K562 (cell line): Measurements from ENCODE around the gene AJUBA. TPM values are rescaled to one million over a fixed set of nuclear protein-coding genes. Genes with fewer than 3 reads are reported as not detected.
A peak's percentile ranks its signal among the peaks of the same experiment; 100 is the strongest.

Experiments used
- ATAC-seq: fragments of 200-7000 bp; cut with Tn5 transposase; 3 replicates; pipeline ENCODE4 v1.9.1; 2020; ENCODE audit warnings: moderate library complexity
- BruUV-seq: library from RNA; stranded (reverse); fragments of 400-500 nt; replicated peaks from 2 replicates; lab custom pipeline; 2021; lab: Mats Ljungman, UMichigan
- CTCF ChIA-PET: fragments of 300-600 bp; formaldehyde crosslinking; extraction: SDS; loops from one replicate; lab custom pipeline; 2021; ENCODE audit warnings: low intra/inter-chr PET ratio; lab: Yijun Ruan, JAX
- POLR2A ChIA-PET: fragments of 300-600, 350-650 bp; sonication (Branson Sonifier 250); formaldehyde crosslinking; extraction: SDS; loops from one replicate; lab custom pipeline; 2021; ENCODE audit warnings: antibody characterized with exemption, inconsistent platforms; lab: Yijun Ruan, JAX
- DNase-seq, 4 experiments: peaks; one replicate each; pipeline versions ENCODE4 v3.0.0 to v3.0.0-alpha.2; 2011 to 2018; ENCODE audit warnings: low spot score in 3 of 4, mixed read lengths in 3 of 4; ENCODE audit errors: extremely low read depth in 1 of 4
- FAIRE-seq: peaks from 2 replicates; lab custom pipeline; 2011; peaks lifted over from hg19 to GRCh38; lab: Jason Lieb, UNC
- H2AFZ ChIP-seq: 2 replicates; pipeline ENCODE4 v1.6.0; 2011; ENCODE audit warnings: low read depth, low read length, control low read depth, inconsistent platforms
- H3K27ac ChIP-seq: fragments of 200-600 bp; 3 replicates; pipeline ENCODE4 v1.8.0; 2011; ENCODE audit warnings: low read depth, mild to moderate bottlenecking, control low read depth, inconsistent platforms, low read length, moderate library complexity, mixed read lengths; ENCODE audit errors: extremely low read depth
- H3K27me3 ChIP-seq, 2 experiments: fragments of 300-600 bp in 1 of 2; 2 replicates in 1 of 2; 3 replicates in 1 of 2; pipeline versions ENCODE4 v1.6.0 to v1.8.0; 2011; ENCODE audit warnings: inconsistent platforms in 2 of 2, low read length in 2 of 2, mild to moderate bottlenecking in 1 of 2, mixed read lengths in 1 of 2, moderate library complexity in 1 of 2; ENCODE audit not compliant: control insufficient read depth in 2 of 2, insufficient read depth in 2 of 2
- H3K36me3 ChIP-seq: fragments of 300-600 bp; 3 replicates; pipeline ENCODE4 v1.8.0; 2011; ENCODE audit warnings: mild to moderate bottlenecking, low read length, inconsistent platforms; ENCODE audit not compliant: control insufficient read depth, insufficient read depth
- H3K4me1 ChIP-seq, 2 experiments: fragments of 200-600 bp in 1 of 2; replicated peaks in 1 of 2; 2 replicates in 1 of 2; 3 replicates in 1 of 2; pipeline versions ENCODE4 v1.5.1 to v1.8.0; 2011; ENCODE audit warnings: inconsistent platforms in 2 of 2, low read length in 2 of 2, mild to moderate bottlenecking in 1 of 2, mixed read lengths in 1 of 2, moderate library complexity in 1 of 2; ENCODE audit not compliant: control insufficient read depth in 2 of 2, insufficient read depth in 2 of 2
- H3K4me2 ChIP-seq: 2 replicates; pipeline ENCODE4 v1.6.1; 2011; ENCODE audit warnings: low read length, control low read depth, inconsistent platforms, mixed read lengths; ENCODE audit not compliant: insufficient read depth
- H3K4me3 ChIP-seq: fragments of 200-600 bp; sonication (generic), shearing (Covaris generic); 2 replicates; pipeline ENCODE4 v1.5.1; 2016; ENCODE audit warnings: control low read depth, inconsistent platforms
- H3K79me2 ChIP-seq: fragments of 200-600 bp; 3 replicates; pipeline ENCODE4 v1.8.0; 2011; ENCODE audit warnings: low read length, inconsistent platforms; ENCODE audit not compliant: control insufficient read depth, insufficient read depth
- H3K9ac ChIP-seq, 2 experiments: 2 replicates each; pipeline versions ENCODE4 v1.6.0 to v1.6.1; 2011; ENCODE audit warnings: low read depth in 2 of 2, low read length in 2 of 2, control low read depth in 1 of 2, inconsistent platforms in 1 of 2, mild to moderate bottlenecking in 1 of 2, mixed read lengths in 1 of 2; ENCODE audit not compliant: insufficient read depth in 1 of 2
- H3K9me1 ChIP-seq: one replicate; pipeline ENCODE4 v1.6.0; 2011; ENCODE audit warnings: inconsistent platforms, mild to moderate bottlenecking, low read length, moderate library complexity; ENCODE audit not compliant: control insufficient read depth, insufficient read depth
- H3K9me3 ChIP-seq: replicated peaks from 2 replicates; pipeline ENCODE4 v1.5.1; 2011; ENCODE audit warnings: low read depth, low read length, inconsistent platforms; ENCODE audit not compliant: control insufficient read depth, insufficient read depth
- H4K20me1 ChIP-seq: replicated peaks from 2 replicates; pipeline ENCODE4 v1.6.1; 2011; ENCODE audit warnings: low read length, inconsistent platforms, mixed read lengths; ENCODE audit not compliant: control insufficient read depth, insufficient read depth
- FOXP4 ChIP-seq: sonication (generic); formaldehyde crosslinking; IDR thresholded peaks from 2 replicates; pipeline ENCODE4 v1.8.0; 2022; ENCODE audit warnings: mild to moderate bottlenecking, missing genetic modification reagents, borderline replicate concordance
- MTA2 ChIP-seq: fragments of 450-650 bp; IDR thresholded peaks from 2 replicates; pipeline ENCODE4 v1.6.1; 2016; ENCODE audit warnings: low read depth
- NR2C1 ChIP-seq, 2 experiments: fragments of 450-650 bp; IDR thresholded peaks; 2 replicates each; pipeline ENCODE4 v1.6.1; 2017; ENCODE audit warnings: mild to moderate bottlenecking in 2 of 2, antibody characterized with exemption in 1 of 2, inconsistent platforms in 1 of 2, missing compliant biosample characterization in 1 of 2, missing genetic modification characterization in 1 of 2
- U2AF1 ChIP-seq: fragments of 200-400 bp; formaldehyde crosslinking; optimal IDR thresholded peaks from 2 replicates; pipeline ENCODE3; 2017; ENCODE audit warnings: mild to moderate bottlenecking, low read depth, low read length, moderate library complexity
- ZBTB33 ChIP-seq: sonication (generic); formaldehyde crosslinking; IDR thresholded peaks from 2 replicates; pipeline ENCODE4 v1.8.1; 2023; ENCODE audit warnings: mild to moderate bottlenecking, missing genetic modification reagents
- ZNF512 ChIP-seq: IDR thresholded peaks from 2 replicates; pipeline ENCODE4 v1.6.1; 2016; ENCODE audit warnings: missing genetic modification characterization, missing compliant biosample characterization
- WGBS: fragments of 100-300 bp; shearing (Covaris generic); methylation state at CpG from one replicate; pipeline ENCODE4 v1.1.6; 2016; ENCODE audit warnings: low coverage, mixed read lengths; ENCODE audit not compliant: insufficient coverage; ENCODE audit errors: missing lambda C conversion rate; 5-methylcytosine and 5-hydroxymethylcytosine counted together
- in situ Hi-C: fragments of 300-500 bp; cut with MboI; formaldehyde crosslinking; loops from 4 replicates; pipeline ENCODE4 v1.15.0; 2018; ENCODE audit warnings: inconsistent platforms, mixed read lengths
- intact Hi-C: fragments of 100-400 bp; cut with micrococcal nuclease; formaldehyde crosslinking; loops from 2 replicates; pipeline ENCODE4 v1.14.2; 2022
- polyA plus RNA-seq, 8 experiments: library from polyadenylated mRNA; depleted of rRNA in 4 of 8; stranded (reverse) in 5 of 8; unstranded in 3 of 8; fragments of >200 nt; fragmentation: Nextera tagmentation in 2 of 8; fragmentation: Illumina TruSeq in 1 of 8; extraction: Ambion mirVana in 2 of 8; extraction: Trizol in 1 of 8; gene quantifications; 2 replicates each; pipeline versions ENCODE4 v1.2.1 to v1.2.3, GENCODE V29; 2011 to 2014; ENCODE audit warnings: inconsistent platforms in 1 of 8, missing spikeins in 1 of 8
- total RNA-seq, 7 experiments: library from RNA; depleted of rRNA in 6 of 7; stranded (reverse); fragments of >200 nt in 6 of 7; fragmentation: Illumina TruSeq in 2 of 7; extraction: Trizol in 2 of 7; gene quantifications; 2 replicates each; pipeline versions ENCODE4 v1.2.1 to v1.2.3, GENCODE V29; 2011 to 2021; ENCODE audit warnings: low replicate concordance in 1 of 7

The AJUBA gene
- total and polyA plus RNA-seq, 9 of the 15 experiments (the other 6 are each of a cell fraction or from before 2014, with no cell fraction given), result 0.73 to 4.7 (median 2.8) TPM

GRCh38 chr14:22980672-22981089 is 1.7 kb downstream of the AJUBA start (continued):
- no peak for TF ChIP-seq FOXP4
- no peak for TF ChIP-seq ZNF512 (tag)
- TF ChIP-seq NR2C1 (IDR thresholded peaks at IDR 0.05), result no peak
- TF ChIP-seq NR2C1 (tag; IDR thresholded peaks at IDR 0.05), result no peak
- TF ChIP-seq U2AF1, result no peak

GRCh38 chr14:22979748-22980392 is 2.5 kb downstream of the AJUBA start:
- H3K79me2 ChIP-seq, result no peaks in the 10 kb centered on the region
- intact Hi-C loops (no loop called here), in situ Hi-C loops (loop anchor here (5.0 kb wide), 2 partner anchors 48 to 72 kb away; no protein-coding TSS in a partner anchor)
- TSS peak; percentile 24 for BruUV-seq
- WGBS, result 58% methylated on average over 8 of the region's 8 CpGs
- H3K9me1 ChIP-seq, result no peaks in the 10 kb centered on the region
- H3K9ac ChIP-seq, result no peak overlapping the region
- no peak for ATAC-seq
- H3K4me2 ChIP-seq, result no peak overlapping the region
- POLR2A ChIA-PET, result no interaction called here
- TF ChIP-seq MTA2, result no peak
- peak; percentile 58; the same call in 1 of the 2 replicates for TF ChIP-seq ZBTB33 (CRISPR knock-in tag)
- CTCF ChIA-PET, result no interaction called here
- H2AFZ ChIP-seq, result no peak overlapping the region
- no peaks in the 10 kb centered on the region for H3K9me3 ChIP-seq
- no peaks in the 10 kb centered on the region for H3K36me3 ChIP-seq
- no peaks in the 10 kb centered on the region for H3K27me3 ChIP-seq
- no peak for DNase-seq
- H3K27ac ChIP-seq, result no peak overlapping the region
- H4K20me1 ChIP-seq, result no peaks in the 10 kb centered on the region
- H3K4me3 ChIP-seq, result no peak overlapping the region
- FAIRE-seq, result no peak
- peaks cover 27 to 44% of the 10 kb centered on the region in 2 experiments for H3K4me1 ChIP-seq
